Activated T-helper 1 cell treated with anti-CD3 and anti-CD28 coated beads, Interleukin-2, amount 50 U/mL, for 16 hours (primary cell): ENCODE data around the gene ATXN10.

Experiments used
- DNase-seq, 2 donors: peaks; one replicate each; pipeline ENCODE4 v3.0.0-alpha.2; 2020; ENCODE audit warnings: low read depth in 1 of 2, low spot score in 1 of 2

Gene ATXN10

GRCh38 chr22:45888221-45889092, 216.8 kb downstream of the ATXN10 start:
- DNase-seq = no peak

DNA sequence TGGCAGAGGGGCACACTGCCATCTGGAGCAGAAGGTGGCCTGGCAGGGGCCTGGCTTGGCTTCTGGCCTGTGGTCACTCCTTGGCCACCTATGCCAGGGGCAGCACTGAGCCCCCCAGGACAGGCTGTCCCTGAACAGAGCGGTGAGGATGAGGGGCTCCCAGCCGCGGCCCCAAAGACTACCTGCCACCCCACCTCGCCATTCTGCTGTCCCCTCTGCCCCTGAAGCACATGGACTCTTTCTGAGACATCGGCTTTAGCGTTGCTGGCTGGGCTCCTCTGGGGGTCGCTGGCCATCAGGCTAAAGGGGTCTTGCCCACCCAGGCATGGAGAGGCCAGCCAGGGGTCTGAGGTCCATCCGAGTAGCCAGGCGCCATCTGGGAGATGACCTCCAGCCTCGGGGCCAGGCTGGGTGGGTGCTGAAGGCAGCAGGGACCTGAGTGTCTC, 217.5 kb downstream of the ATXN10 start:
- DNase-seq = no peak

GRCh38 chr22:45889539-45890350, 218.1 kb downstream of the ATXN10 start:
- DNase-seq = no peak

DNA sequence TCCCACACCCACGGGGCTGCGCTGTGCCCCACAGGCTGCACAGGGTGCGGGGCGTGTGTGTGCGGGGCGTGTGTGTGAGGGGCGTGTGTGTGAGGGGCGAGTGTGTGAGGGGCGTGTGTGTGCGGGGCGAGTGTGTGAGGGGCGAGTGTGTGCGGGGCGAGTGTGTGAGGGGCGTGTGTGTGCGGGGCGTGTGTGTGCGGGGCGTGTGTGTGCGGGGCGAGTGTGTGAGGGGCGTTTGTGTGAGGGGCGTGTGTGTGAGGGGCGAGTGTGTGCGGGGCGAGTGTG, 218.7 kb downstream of the ATXN10 start:
- no peak for DNase-seq

- DNase-seq = no peak
Measured at GRCh38 chr22:45891021-45891421, 219.4 kb downstream of the ATXN10 start.

DNA sequence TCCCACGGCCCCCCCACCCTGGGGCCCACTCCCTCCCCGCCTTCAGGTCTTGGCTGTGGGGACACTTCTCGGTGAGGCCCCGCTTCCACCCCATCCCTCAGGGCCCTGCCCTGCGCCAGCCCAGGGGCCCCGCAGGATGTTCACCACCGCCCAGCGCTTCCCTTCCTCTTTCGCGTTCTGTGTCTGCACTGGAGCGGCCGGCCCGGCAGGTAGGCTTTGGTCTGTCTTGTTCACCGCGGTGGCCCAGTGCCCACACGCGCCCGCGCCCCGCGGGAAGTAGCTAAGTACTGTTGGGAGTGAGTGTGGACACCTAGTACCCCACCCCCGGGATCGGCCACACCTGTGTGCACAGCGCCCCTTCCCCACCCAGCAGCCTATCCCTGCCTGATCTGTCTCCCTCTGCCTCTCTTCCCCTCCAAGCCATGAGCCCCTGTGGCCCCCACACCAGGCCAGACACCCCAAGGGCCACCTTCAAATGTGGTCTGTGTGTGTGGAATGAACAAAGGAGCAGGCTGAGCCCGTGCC, 219.9 kb downstream of the ATXN10 start:
- no peak for DNase-seq

DNA sequence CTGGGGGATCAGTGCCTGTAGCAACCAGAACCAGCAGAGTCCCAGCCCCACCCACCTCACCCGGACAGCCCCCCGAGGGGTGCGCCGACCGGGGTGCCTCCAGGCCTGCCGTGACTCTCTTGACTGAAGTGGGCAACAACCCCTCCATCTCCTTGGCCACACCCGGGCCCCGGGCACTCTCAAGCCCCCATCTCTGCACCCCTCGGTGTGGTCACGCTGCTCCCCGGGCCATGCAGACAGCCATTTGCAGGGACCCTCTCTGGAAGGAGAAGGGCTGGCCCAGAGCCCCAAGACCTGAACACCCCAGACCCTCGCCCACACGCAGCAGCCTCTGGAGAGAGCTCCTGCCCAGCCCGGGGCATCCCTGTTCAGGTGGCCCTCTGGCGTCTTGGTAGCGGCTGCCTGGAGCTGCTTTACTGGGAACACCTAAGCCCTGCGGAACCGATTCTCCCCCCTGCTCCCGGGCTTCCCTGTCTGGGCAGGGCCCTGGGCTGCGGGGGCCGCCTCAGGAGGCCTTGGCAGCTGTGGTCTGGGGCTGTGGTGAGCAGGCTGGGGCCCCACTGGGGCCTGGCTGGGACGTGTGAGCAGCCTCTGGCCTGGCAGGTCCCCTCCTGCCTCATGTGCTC, 220.5 kb downstream of the ATXN10 start:
- no peak for DNase-seq

DNA sequence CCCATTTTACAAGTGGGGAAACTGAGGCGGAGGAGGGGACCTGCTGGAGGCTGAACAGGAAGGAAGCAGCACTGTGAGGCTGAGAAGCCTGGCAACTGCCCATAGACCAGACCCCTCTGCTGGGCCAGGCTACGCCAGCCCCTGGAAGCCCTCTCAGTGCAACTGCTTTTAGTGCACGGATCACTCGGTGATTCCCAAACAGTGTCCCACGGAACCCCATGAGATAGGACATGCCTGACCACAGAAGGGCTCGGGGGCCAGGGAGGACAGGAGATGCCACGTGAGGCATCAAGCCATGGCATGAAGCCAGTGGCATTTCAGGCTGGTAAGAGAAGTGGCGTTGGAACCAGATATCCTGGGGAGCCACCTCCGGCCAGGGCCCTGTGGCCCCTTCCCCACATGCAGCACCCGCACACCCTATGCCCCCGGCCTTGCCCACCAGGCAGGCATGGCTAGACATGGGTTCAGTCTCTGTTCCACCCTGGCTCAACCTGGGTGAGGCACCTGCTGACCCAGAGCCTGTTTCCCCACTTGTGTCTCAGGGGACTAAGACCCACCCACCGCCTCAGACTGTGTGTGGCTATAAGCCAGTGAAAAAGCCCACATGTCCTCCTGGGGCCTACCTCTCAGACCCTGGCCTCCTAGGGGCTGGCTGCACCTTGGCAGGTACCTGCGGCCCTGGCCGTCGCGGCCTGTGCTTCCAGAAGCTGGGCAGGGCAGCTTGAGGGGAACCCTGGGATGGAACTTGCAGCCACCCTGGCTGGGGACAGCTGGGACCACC, 221.2 kb downstream of the ATXN10 start:
- no peak for DNase-seq

- DNase-seq = no peak
Measured at GRCh38 chr22:45893516-45893915, 221.9 kb downstream of the ATXN10 start.
